HL-60 (cell line): ENCODE results near the gene SAMD14.

Experiments
- DNase-seq, 2 experiments: peaks; one replicate each; pipeline ENCODE4 v3.0.0-alpha.2; 2010 to 2020; ENCODE audit warnings: low read depth in 1 of 2, low spot score in 1 of 2
- H3K27ac ChIP-seq: fragments of 250-450 bp; sonication (Bioruptor Pico); replicated peaks from 2 replicates; pipeline ENCODE4 v1.5.1; 2020; ENCODE audit warnings: mild to moderate bottlenecking, moderate library complexity
- H3K27me3 ChIP-seq: fragments of 250-450 bp; sonication (Bioruptor Pico); 2 replicates; pipeline ENCODE4 v1.5.1; 2021; ENCODE audit warnings: mild to moderate bottlenecking, moderate library complexity; ENCODE audit not compliant: insufficient read depth, poor library complexity, severe bottlenecking
- H3K4me3 ChIP-seq: replicated peaks from 2 replicates; pipeline ENCODE4 v1.5.1; 2011; ENCODE audit warnings: mild to moderate bottlenecking, control low read depth, low read length; ENCODE audit not compliant: insufficient read depth
- GABPA ChIP-seq: IDR thresholded peaks from 2 replicates; pipeline ENCODE4 v1.6.1; 2012; ENCODE audit warnings: low read depth
- POLR2AphosphoS5 ChIP-seq: IDR thresholded peaks from 2 replicates; pipeline ENCODE4 v1.6.1; 2012; ENCODE audit warnings: low read depth
- REST ChIP-seq: IDR thresholded peaks from 2 replicates; pipeline ENCODE4 v1.6.1; 2012; ENCODE audit warnings: low read depth; ENCODE audit not compliant: insufficient replicate concordance
- SPI1 ChIP-seq: IDR thresholded peaks from 2 replicates; pipeline ENCODE4 v1.6.1; 2012; ENCODE audit warnings: low read depth, mild to moderate bottlenecking, borderline replicate concordance
- TF ChIP-seq, protein P1 (sequence below): IDR thresholded peaks from one replicate; pipeline ENCODE4 v1.5.1; 2011; ENCODE audit warnings: low read length, control low read depth, inconsistent platforms; ENCODE audit not compliant: insufficient read depth

SAMD14 gene

DNA sequence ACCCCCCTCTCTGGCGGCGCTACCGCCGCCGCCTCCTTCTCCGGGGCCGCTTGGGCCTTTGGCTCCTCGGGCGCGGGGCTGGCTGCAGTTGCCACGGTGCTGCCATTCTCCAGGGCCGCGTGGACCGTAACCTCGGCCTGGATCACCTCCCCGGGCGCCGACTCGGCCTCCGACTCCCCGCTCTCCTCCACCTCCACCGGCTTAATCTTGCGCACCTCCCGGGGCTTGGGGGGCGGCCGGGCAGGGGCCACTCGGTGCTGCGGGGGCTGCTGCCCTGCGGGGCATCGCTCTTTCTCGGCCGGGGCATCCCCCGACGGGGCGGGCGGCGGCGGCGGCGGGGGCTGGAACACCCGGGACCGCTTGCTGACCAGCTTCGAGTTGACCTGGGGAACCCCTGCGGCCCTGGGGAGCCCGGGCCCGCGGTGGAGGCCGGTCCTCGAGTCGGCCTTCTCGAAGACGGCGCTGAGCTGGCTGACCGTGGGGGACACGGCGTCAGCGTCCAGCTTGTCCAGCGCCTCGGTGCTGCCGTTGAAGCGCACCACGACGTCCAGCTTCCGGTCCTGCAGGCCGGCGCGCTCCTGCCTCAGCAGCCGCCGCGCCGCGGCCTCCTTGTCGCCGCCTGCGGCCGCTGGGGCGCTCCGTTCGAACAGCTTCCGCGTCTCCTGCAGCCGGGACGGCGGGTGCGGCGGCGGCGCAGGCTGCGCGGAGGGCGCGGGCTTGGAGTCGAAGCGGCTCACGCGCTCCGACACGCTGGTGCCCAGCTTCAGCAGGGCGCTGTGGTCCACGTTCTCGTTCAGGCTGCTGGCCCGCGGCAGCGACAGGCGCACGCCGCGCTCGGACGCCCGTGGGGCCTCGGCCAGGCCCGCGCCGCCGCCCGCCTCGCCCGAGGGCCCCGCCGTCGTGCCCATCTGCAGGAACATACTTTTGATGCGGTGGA, 19.7 kb upstream of the SAMD14 start:
- H3K4me3 ChIP-seq, result peak overlapping the region; percentile 79
- H3K27me3 ChIP-seq, result no peaks in the 10 kb centered on the region
- TF ChIP-seq REST, result peak; percentile 20
- no peak for TF ChIP-seq SPI1
- TF ChIP-seq GABPA, result no peak
- TF ChIP-seq, protein P1, sequence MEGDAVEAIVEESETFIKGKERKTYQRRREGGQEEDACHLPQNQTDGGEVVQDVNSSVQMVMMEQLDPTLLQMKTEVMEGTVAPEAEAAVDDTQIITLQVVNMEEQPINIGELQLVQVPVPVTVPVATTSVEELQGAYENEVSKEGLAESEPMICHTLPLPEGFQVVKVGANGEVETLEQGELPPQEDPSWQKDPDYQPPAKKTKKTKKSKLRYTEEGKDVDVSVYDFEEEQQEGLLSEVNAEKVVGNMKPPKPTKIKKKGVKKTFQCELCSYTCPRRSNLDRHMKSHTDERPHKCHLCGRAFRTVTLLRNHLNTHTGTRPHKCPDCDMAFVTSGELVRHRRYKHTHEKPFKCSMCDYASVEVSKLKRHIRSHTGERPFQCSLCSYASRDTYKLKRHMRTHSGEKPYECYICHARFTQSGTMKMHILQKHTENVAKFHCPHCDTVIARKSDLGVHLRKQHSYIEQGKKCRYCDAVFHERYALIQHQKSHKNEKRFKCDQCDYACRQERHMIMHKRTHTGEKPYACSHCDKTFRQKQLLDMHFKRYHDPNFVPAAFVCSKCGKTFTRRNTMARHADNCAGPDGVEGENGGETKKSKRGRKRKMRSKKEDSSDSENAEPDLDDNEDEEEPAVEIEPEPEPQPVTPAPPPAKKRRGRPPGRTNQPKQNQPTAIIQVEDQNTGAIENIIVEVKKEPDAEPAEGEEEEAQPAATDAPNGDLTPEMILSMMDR, result no peak
- peak; percentile 14; the same call in 1 of the 2 replicates for TF ChIP-seq POLR2AphosphoS5
- DNase-seq, result peak in 1 of 2 experiments; percentile 60
- H3K27ac ChIP-seq, result peak overlapping the region; percentile 84

GRCh38 chr17:50149091-50149416, 19.1 kb upstream of the SAMD14 start:
- no peaks in the 10 kb centered on the region for H3K27me3 ChIP-seq
- H3K27ac ChIP-seq, result peak overlapping the region; percentile 84
- TF ChIP-seq SPI1 (no peak), REST (no peak), POLR2AphosphoS5 (no peak), GABPA (no peak; the same call in 1 of the 2 replicates)
- TF ChIP-seq, protein P1, result no peak
- DNase-seq, result no peak
- peak overlapping the region; percentile 79 for H3K4me3 ChIP-seq

- H3K27ac ChIP-seq, result peak overlapping the region; percentile 84
- peak overlapping the region; percentile 79 for H3K4me3 ChIP-seq
- H3K27me3 ChIP-seq, result no peaks in the 10 kb centered on the region
- TF ChIP-seq GABPA (no peak), REST (no peak), POLR2AphosphoS5 (no peak; the same call in none of the 2 replicates), SPI1 (peak; percentile 98)
- DNase-seq, result peak; percentile 82 to 93
Observed at GRCh38 chr17:50148226-50149090, 18.5 kb upstream of the SAMD14 start.
